Measurements from ENCODE around the gene TNFRSF17.

TNFRSF17 gene

GRCh38 chr16:12006637-12007036 lies 41.6 kb downstream of the TNFRSF17 start:
- Histone ChIP-seq H3K27me3 (ENCODE audit: insufficient read depth, low read length, poor library complexity) (no peaks in the 10 kb centered on the region), H3K36me3 (ENCODE audit: insufficient read depth, low read length) (no peaks in the 10 kb centered on the region), H2AFZ (ENCODE audit: low read depth, low read length) (no peak overlapping the region), H3K4me3 (ENCODE audit: low read depth in 1 of 2, low read length in 2 of 2) (no peak overlapping the region), H4K20me1 (ENCODE audit: insufficient read depth, low read length) (no peaks in the 10 kb centered on the region), H3K9ac (ENCODE audit: low read depth, low read length) (no peak overlapping the region), H3K4me2 (ENCODE audit: insufficient read depth, low read length) (no peak overlapping the region), H3K27ac (ENCODE audit: low read length) (no peak overlapping the region), H3K4me1 (ENCODE audit: insufficient read depth, low read length) (no peaks in the 10 kb centered on the region), H3K9me3 (ENCODE audit: insufficient read depth, low read length, severe bottlenecking) (no peaks in the 10 kb centered on the region), H3K79me2 (ENCODE audit: insufficient read depth, low read length) (no peaks in the 10 kb centered on the region)
- DNase-seq (no peak), ATAC-seq (ENCODE audit: insufficient read depth, low read depth) (no peak)
- TF ChIP-seq CTCF (IDR thresholded peaks at IDR 0.05; ENCODE audit: borderline replicate concordance, extremely low read depth, low read length, poor library complexity, severe bottlenecking), result no peak
- TF ChIP-seq EZH2 (IDR thresholded peaks at IDR 0.05; ENCODE audit: borderline replicate concordance, low read depth, low read length, severe bottlenecking), result no peak

- DNase-seq (no peak), ATAC-seq (ENCODE audit: insufficient read depth, low read depth) (no peak)
- H3K4me3 ChIP-seq (ENCODE audit: low read depth in 1 of 2, low read length in 2 of 2), result no peak overlapping the region
- no peaks in the 10 kb centered on the region for H4K20me1 ChIP-seq (ENCODE audit: insufficient read depth, low read length)
- H3K27me3 ChIP-seq (ENCODE audit: insufficient read depth, low read length, poor library complexity), result no peaks in the 10 kb centered on the region
- no peaks in the 10 kb centered on the region for H3K79me2 ChIP-seq (ENCODE audit: insufficient read depth, low read length)
- H3K4me1 ChIP-seq (ENCODE audit: insufficient read depth, low read length), result no peaks in the 10 kb centered on the region
- H3K4me2 ChIP-seq (ENCODE audit: insufficient read depth, low read length), result no peak overlapping the region
- TF ChIP-seq EZH2 (IDR thresholded peaks at IDR 0.05; ENCODE audit: borderline replicate concordance, low read depth, low read length, severe bottlenecking), result no peak
- no peak for TF ChIP-seq CTCF (IDR thresholded peaks at IDR 0.05; ENCODE audit: borderline replicate concordance, extremely low read depth, low read length, poor library complexity, severe bottlenecking)
- no peak overlapping the region for H2AFZ ChIP-seq (ENCODE audit: low read depth, low read length)
- no peaks in the 10 kb centered on the region for H3K36me3 ChIP-seq (ENCODE audit: insufficient read depth, low read length)
- H3K9me3 ChIP-seq (ENCODE audit: insufficient read depth, low read length, severe bottlenecking), result no peaks in the 10 kb centered on the region
- no peak overlapping the region for H3K27ac ChIP-seq (ENCODE audit: low read length)
- H3K9ac ChIP-seq (ENCODE audit: low read depth, low read length), result no peak overlapping the region
These were observed 44.5 kb downstream of the TNFRSF17 start for GRCh38 chr16:12009462-12009861.

- no peaks in the 10 kb centered on the region for H4K20me1 ChIP-seq (ENCODE audit: insufficient read depth, low read length)
- no peak overlapping the region for H3K4me3 ChIP-seq (ENCODE audit: low read depth in 1 of 2, low read length in 2 of 2)
- DNase-seq (no peak), ATAC-seq (ENCODE audit: insufficient read depth, low read depth) (no peak)
- TF ChIP-seq CTCF (IDR thresholded peaks at IDR 0.05; ENCODE audit: borderline replicate concordance, extremely low read depth, low read length, poor library complexity, severe bottlenecking), result no peak
- no peak for TF ChIP-seq EZH2 (IDR thresholded peaks at IDR 0.05; ENCODE audit: borderline replicate concordance, low read depth, low read length, severe bottlenecking)
- no peaks in the 10 kb centered on the region for H3K79me2 ChIP-seq (ENCODE audit: insufficient read depth, low read length)
- no peaks in the 10 kb centered on the region for H3K4me1 ChIP-seq (ENCODE audit: insufficient read depth, low read length)
- H3K9ac ChIP-seq (ENCODE audit: low read depth, low read length), result no peak overlapping the region
- H2AFZ ChIP-seq (ENCODE audit: low read depth, low read length), result no peak overlapping the region
- H3K9me3 ChIP-seq (ENCODE audit: insufficient read depth, low read length, severe bottlenecking), result no peaks in the 10 kb centered on the region
- no peaks in the 10 kb centered on the region for H3K27me3 ChIP-seq (ENCODE audit: insufficient read depth, low read length, poor library complexity)
- H3K27ac ChIP-seq (ENCODE audit: low read length), result no peak overlapping the region
- no peaks in the 10 kb centered on the region for H3K36me3 ChIP-seq (ENCODE audit: insufficient read depth, low read length)
- H3K4me2 ChIP-seq (ENCODE audit: insufficient read depth, low read length), result no peak overlapping the region
These were observed 44.9 kb downstream of the TNFRSF17 start for GRCh38 chr16:12009922-12010321.
